Stimulated activated CD4-positive, alpha-beta T cell treated with anti-CD3 and anti-CD28 coated beads, Interleukin-12 subunit alpha, Interleukin-12 subunit beta, amount 100 ng/mL, for 48 hours (primary cell): ENCODE data around the gene TNFRSF12A.

Experiments
- DNase-seq, 3 donors: peaks; one replicate each; pipeline ENCODE4 v3.0.0-alpha.2; 2020; ENCODE audit warnings: low read depth in 2 of 3, low spot score in 1 of 3

TNFRSF12A gene

DNA sequence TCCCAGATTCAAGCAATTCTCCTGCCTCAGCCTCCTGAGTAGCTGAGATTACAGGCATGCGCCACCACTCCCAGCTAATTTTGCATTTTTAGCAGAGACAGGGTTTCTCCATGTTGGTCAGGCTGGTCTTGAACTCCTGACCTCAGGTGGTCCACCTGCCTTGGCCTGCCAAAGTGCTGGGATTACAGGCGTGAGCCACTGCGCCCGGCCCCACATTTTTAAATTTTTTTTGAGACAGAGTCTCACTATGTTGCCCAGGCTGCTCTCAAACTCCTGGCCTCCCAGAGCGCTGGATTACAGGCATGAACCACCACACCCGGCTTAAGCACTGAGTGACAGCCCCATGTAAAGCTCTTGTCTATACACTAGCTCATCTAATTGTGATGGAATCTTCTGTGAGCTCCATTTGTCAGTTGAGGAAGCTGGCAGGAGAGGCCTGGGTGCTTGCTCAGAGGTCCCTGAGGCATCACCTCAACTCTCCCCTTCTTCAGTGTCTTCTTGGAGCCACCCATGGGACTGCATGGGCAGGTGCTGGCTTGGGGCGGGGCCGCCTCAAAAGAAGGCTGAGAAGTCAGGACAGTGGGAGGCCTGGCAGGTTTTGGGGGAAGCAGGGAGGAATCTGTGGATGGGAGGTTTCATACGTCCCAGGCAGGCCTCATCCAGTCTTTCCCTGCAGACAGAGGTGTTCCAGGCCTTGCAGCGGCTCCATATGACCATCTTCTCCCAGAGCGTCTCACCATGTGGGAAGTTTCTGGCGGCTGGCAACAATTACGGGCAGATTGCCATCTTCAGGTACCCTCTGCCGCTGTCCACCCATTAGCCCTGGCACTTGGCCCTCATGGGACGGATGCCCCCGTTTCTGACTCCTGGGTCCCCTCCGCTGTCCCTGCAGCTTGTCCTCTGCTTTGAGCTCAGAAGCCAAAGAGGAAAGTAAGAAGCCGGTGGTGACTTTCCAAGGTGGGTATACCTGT, 5.1 kb downstream of the TNFRSF12A start:
- DNase-seq, result no peak

GRCh38 chr16:3026003-3026378, 5.8 kb downstream of the TNFRSF12A start:
- no peak for DNase-seq

DNA sequence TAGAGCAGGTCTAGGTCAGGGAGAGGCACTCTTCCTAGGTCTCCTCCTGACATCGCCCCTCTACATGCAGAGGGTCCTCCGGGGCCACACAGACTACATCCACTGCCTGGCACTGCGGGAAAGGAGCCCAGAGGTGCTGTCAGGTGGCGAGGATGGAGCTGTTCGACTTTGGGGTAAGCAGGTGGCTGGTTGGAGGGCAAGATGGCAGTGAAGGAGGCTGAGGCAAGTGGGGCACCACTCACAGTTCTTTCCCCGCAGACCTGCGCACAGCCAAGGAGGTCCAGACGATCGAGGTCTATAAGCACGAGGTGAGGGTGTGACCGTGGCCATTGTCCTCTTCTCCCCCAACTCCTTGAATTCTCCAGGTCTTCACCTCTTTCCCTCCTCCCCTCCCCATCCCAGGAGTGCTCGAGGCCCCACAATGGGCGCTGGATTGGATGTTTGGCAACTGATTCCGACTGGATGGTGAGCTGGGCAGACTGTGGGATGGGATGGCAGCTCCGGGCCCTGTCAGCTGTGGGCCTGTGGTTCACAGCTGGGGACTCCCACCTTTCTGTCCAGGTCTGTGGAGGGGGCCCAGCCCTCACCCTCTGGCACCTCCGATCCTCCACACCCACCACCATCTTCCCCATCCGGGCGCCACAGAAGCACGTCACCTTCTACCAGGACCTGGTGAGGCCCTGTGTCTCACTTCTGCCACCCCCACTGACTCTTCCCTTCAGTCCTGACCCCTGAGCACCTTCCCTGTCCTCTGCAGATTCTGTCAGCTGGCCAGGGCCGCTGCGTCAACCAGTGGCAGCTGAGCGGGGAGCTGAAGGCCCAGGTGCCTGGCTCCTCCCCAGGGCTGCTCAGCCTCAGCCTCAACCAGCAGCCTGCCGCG, 6.7 kb downstream of the TNFRSF12A start:
- no peak for DNase-seq

DNA sequence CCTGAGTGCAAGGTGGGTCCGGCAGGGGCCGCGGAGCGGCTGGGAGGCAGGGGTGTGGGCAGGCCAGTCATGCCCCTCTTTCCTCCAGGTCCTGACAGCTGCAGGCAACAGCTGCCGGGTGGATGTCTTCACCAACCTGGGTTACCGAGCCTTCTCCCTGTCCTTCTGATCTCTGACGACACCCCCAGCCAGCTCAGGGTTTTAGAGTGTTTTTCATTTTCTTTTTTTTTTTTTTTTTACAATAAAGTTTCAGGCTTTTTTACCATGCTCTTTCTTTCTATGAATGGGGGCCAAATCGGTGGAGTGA, 7.3 kb downstream of the TNFRSF12A start:
- no peak for DNase-seq

GRCh38 chr16:3027983-3028715, 8.0 kb downstream of the TNFRSF12A start:
- DNase-seq, result peak; percentile 83 to 88 (median 85)

DNA sequence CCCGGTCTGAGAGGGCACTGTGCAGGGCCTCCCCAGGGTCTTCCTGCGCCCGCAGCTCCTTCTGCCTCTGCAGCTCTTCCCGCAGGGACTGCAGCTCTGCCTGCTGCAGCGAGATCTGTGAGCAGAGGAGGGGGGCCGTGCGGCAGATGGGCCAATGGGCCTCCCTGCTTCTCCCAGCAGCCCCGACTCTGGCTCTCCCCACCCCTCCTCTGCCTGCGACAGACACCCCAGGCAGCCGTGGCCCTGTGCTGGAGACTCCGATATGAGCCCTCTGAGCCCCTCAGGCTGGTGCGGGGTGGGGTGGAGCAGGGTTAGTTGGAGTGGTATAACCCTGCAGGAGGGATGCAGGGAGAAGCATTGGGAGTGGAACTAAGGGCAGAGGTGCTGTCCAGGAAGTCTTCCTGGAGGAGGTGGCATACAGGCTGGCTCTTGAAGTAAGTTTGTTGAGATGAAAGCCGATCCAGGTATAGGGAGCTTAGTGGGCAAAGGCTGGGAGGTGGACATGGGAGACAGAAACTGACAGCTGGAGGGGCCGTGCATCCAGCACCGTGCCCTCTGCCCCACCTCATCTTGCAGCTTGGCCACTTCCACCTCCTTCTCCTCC, 8.7 kb downstream of the TNFRSF12A start:
- DNase-seq, result no peak

DNA sequence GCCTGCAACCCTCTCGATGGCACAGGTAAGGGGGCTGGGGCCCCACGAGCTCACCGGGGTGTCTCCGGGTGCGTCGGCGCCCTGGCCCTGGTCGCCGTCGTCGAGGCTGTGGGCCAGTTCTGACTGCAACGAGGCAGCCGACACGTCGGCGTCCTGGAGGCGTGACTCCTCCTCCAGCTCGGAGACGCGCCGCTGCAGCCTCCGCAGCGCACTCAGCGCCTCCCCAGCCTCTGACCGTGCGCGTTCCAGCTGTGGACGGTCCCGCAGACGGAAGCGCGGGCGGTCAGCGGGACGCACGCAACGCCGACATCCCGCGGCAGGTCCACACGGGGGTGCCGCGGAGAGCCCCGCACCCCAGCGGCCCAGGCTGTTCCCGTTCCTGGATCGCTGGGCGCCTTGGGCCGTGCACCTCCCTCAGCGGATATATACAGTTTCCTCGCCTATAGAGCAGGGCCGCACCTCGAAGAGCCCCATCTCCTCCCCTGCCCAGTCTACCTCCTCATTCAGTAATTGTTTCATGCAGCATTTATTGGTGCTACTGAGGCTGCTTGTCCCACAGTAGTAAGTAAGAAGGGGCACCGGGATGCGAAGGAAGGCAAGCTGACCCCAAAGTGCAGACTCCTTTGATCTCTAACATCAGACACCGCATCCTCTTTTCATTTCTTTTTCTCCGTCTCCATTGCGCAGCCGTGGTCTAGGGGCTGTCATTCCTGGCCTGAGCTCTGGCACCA, 9.5 kb downstream of the TNFRSF12A start:
- no peak for DNase-seq

DNA sequence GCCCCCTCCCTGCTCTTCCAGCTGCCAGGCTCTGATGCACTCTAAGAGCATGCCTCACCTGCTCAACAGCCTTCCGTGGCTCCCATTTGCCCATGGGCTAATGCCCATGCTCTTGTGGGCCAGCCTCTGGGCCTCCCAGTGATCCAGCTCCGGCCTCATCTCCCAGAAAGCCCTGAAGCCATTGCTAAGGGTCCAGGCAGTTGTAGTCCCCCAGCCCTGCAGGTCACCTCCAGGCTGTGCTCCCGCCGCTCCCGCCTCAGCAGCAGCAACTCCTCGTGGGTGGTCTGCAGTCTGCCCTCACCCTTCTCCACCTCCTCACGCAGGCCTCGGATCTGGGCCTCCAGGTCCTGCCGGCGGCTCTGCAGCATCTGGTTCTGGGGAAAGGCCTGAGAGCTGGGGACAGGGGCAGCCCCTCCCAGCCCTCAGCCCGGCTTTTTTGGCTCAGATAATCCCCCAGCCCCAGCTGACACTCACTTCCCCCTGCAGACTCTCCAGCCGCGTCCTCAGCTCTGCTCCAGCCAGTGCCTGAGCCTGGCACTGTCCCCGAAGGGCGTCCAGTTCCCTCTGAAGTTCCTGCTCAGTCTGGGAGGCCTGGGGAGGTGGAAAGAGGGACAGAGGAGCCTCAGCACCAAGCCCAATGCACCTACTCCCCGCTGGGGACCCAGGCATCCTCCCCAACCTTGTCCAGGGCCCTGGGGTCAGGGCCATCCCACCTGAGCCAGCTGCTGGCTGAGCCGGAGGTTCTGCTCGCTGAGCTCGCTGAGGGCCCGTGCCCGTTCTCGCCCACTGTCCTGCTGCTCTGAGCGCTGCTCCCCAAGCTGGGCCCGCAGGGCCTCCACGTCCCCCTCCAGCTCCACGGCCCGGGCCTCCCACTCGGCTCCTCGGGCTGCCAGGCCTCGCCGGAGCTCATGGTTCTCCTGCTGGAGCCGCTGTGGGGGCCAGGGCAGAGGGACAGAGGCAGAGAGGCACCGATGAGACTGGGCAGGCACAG, 10.3 kb downstream of the TNFRSF12A start:
- DNase-seq, result no peak

- DNase-seq, result no peak
These were observed 12.5 kb downstream of the TNFRSF12A start for GRCh38 chr16:3032624-3033023.

GRCh38 chr16:3035289-3035971, 15.3 kb downstream of the TNFRSF12A start:
- DNase-seq, result no peak

GRCh38 chr16:3035972-3036725, 16.0 kb downstream of the TNFRSF12A start:
- no peak for DNase-seq

GRCh38 chr16:3036726-3037315, 16.7 kb downstream of the TNFRSF12A start, which contains the start of gene BICDL2:
Gene BICDL2 (minus strand): TSS chr16:3036944. CDS start chr16:3035496, 1,448 bp downstream.
- DNase-seq, result no peak

- no peak for DNase-seq
These were observed 18.1 kb downstream of the TNFRSF12A start for GRCh38 chr16:3038256-3038655.

GRCh38 chr16:3038896-3039295, 18.7 kb downstream of the TNFRSF12A start:
- DNase-seq, result no peak

DNA sequence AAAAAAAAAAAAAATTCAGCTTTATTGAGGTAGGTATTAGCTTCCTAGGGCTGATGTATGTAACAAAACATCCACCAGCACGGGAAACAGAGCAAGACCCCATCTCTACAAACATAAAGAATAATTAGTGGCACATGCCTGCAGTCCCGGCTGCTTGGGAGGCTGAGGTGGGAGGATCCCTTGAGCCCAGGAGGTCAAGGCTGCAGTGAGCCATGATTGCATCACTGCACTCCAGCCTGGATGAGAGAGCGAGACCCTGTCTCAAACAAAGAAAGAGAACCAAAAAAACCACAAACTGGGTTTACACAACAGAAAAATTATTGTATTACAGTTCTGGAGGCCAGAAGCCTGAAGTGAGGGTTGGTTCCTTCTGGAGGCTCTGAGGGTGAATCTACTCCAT, 22.2 kb downstream of the TNFRSF12A start:
- DNase-seq, result no peak

GRCh38 chr16:3044708-3045107, 24.5 kb downstream of the TNFRSF12A start:
- no peak for DNase-seq
